GM12878 (cell line): ENCODE measurements around the gene USP35. TPM values are rescaled to one million over a fixed set of nuclear protein-coding genes. Genes with fewer than 3 reads are reported as not detected.

ENCODE experiments used
- ATF7 ChIP-seq: fragments of 450-650 bp; IDR thresholded peaks from 2 replicates; pipeline ENCODE4 v1.6.1; 2016; ENCODE audit warnings: low read depth, mild to moderate bottlenecking
- BHLHE40 ChIP-seq, 2 experiments: fragments of 450-650 bp in 1 of 2; IDR thresholded peaks; 2 replicates each; pipeline ENCODE4 v1.6.1; 2011 to 2017; ENCODE audit warnings: low read depth in 2 of 2, borderline replicate concordance in 1 of 2, improper control_type of control experiment in 1 of 2, low read length in 1 of 2, mild to moderate bottlenecking in 1 of 2
- BMI1 ChIP-seq: fragments of 450-650 bp; IDR thresholded peaks from 2 replicates; pipeline ENCODE4 v1.6.1; 2016; ENCODE audit warnings: mild to moderate bottlenecking, moderate library complexity, borderline replicate concordance
- ESRRA ChIP-seq: IDR thresholded peaks from 2 replicates; pipeline ENCODE4 v1.6.1; 2012; ENCODE audit warnings: mild to moderate bottlenecking, low read length, improper control_type of control experiment
- HDGF ChIP-seq: fragments of 450-650 bp; IDR thresholded peaks from 2 replicates; pipeline ENCODE4 v1.6.1; 2016; ENCODE audit warnings: antibody characterized with exemption
- HSF1 ChIP-seq: fragments of 150-350 bp; IDR thresholded peaks from 2 replicates; pipeline ENCODE4 v1.6.1; 2014; ENCODE audit warnings: mild to moderate bottlenecking, low read depth, low read length
- JUNB ChIP-seq: IDR thresholded peaks from 2 replicates; pipeline ENCODE4 v1.6.1; 2016; ENCODE audit warnings: antibody characterized with exemption, mild to moderate bottlenecking
- KAT2A ChIP-seq: conservative IDR thresholded peaks from 2 replicates; pipeline ENCODE4 v1.6.1; 2011; ENCODE audit warnings: low read depth, low read length; ENCODE audit not compliant: control insufficient read depth
- LARP7 ChIP-seq: fragments of 450-650 bp; IDR thresholded peaks from 2 replicates; pipeline ENCODE4 v1.6.1; 2017; ENCODE audit warnings: mild to moderate bottlenecking
- MLLT1 ChIP-seq: fragments of 450-650 bp; IDR thresholded peaks from 2 replicates; pipeline ENCODE4 v1.6.1; 2016; ENCODE audit warnings: mild to moderate bottlenecking
- MTA3 ChIP-seq: IDR thresholded peaks from 2 replicates; pipeline ENCODE4 v1.6.1; 2012; ENCODE audit warnings: low read length, inconsistent platforms, borderline replicate concordance
- MXI1 ChIP-seq: fragments of 150-350 bp; IDR thresholded peaks from 2 replicates; pipeline ENCODE4 v1.6.1; 2011; ENCODE audit warnings: low read depth, mild to moderate bottlenecking, inconsistent platforms, low read length, improper control_type of control experiment
- MYC ChIP-seq: IDR thresholded peaks from 2 replicates; pipeline ENCODE4 v1.6.1; 2011; ENCODE audit warnings: mild to moderate bottlenecking, low read length, moderate library complexity, inconsistent platforms; ENCODE audit not compliant: insufficient read depth, insufficient replicate concordance, insufficient read length, severe bottlenecking
- NR2C2 ChIP-seq: IDR thresholded peaks from 2 replicates; pipeline ENCODE4 v1.6.1; 2011; ENCODE audit warnings: borderline replicate concordance, low read depth; ENCODE audit not compliant: control insufficient read depth, insufficient read length
- POLR2AphosphoS2 ChIP-seq: IDR thresholded peaks from 2 replicates; pipeline ENCODE4 v1.6.1; 2011; ENCODE audit warnings: low read depth, mild to moderate bottlenecking, low read length, improper control_type of control experiment, moderate library complexity
- RAD21 ChIP-seq: IDR thresholded peaks from 2 replicates; pipeline ENCODE4 v1.6.1; 2011; ENCODE audit warnings: mild to moderate bottlenecking, low read depth, low read length, moderate library complexity; ENCODE audit not compliant: insufficient read depth
- SP1 ChIP-seq: IDR thresholded peaks from one replicate; pipeline ENCODE4 v1.6.1; 2011; ENCODE audit warnings: low read depth, low read length
- SPI1 ChIP-seq: IDR thresholded peaks from 2 replicates; pipeline ENCODE4 v1.6.1; 2011; ENCODE audit warnings: low read depth, mild to moderate bottlenecking, low read length, moderate library complexity, borderline replicate concordance; ENCODE audit not compliant: insufficient read depth
- USF1 ChIP-seq: IDR thresholded peaks from 2 replicates; pipeline ENCODE4 v1.6.1; 2011; ENCODE audit warnings: borderline replicate concordance, low read depth, mild to moderate bottlenecking, moderate library complexity, mixed read lengths, low read length; ENCODE audit not compliant: insufficient read depth; ENCODE audit errors: extremely low read length
- ZNF274 ChIP-seq: IDR thresholded peaks from one replicate; pipeline ENCODE4 v1.8.0; 2011; ENCODE audit not compliant: insufficient read length, insufficient read depth
- ZNF592 ChIP-seq: fragments of 450-650 bp; IDR thresholded peaks from 2 replicates; pipeline ENCODE4 v1.6.1; 2017; ENCODE audit warnings: mild to moderate bottlenecking, moderate library complexity
- polyA plus RNA-seq, 11 experiments: library from polyadenylated mRNA; depleted of rRNA in 4 of 11; unstranded in 6 of 11; stranded (reverse) in 5 of 11; fragments of >200 nt; fragmentation: Nextera tagmentation in 4 of 11; fragmentation: Illumina TruSeq in 1 of 11; extraction: Ambion mirVana in 4 of 11; extraction: Trizol in 1 of 11; gene quantifications; 1 replicate in 1 of 11; 2 replicates in 10 of 11; pipeline versions ENCODE4 v1.2.1 to v1.2.3, GENCODE V29; 2011 to 2016; ENCODE audit warnings: inconsistent platforms in 2 of 11, missing spikeins in 2 of 11, low read depth in 1 of 11
- total RNA-seq, 4 experiments: library from RNA; depleted of rRNA in 3 of 4; stranded (reverse); fragments of >200 nt in 3 of 4; fragmentation: Illumina TruSeq in 1 of 4; extraction: Trizol in 1 of 4; gene quantifications; 2 replicates each; pipeline versions ENCODE4 v1.2.1 to v1.2.3, GENCODE V29; 2013 to 2021

Gene USP35
- total and polyA plus RNA-seq, 10 of the 15 experiments (the other 5 are each of a cell fraction or from before 2014, with no cell fraction given): 0.13 to 6.4 (median 3.1) TPM; not detected in 1

- TF ChIP-seq MLLT1 (peak; percentile 66; the same call in 1 of the 2 replicates), POLR2AphosphoS2 (0 out of 2 replicates have a peak, but pooled peaks have one; percentile 45), LARP7 (peak; percentile 74), ESRRA (no peak), BHLHE40 (IDR thresholded peaks at IDR 0.05; ENCODE audit: borderline replicate concordance in 1 of 2, low read depth in 2 of 2, low read length in 1 of 2) (peak; percentile 7 to 26; a peak in 1 of 4 replicates), NR2C2 (no peak), JUNB (no peak), RAD21 (no peak), SP1 (peak; percentile 86), USF1 (no peak), BMI1 (no peak), ATF7 (no peak), HSF1 (no peak), MXI1 (no peak; the same call in none of the 2 replicates), KAT2A (no peak), ZNF274 (no peak), HDGF (peak; percentile 72; the same call in 1 of the 2 replicates), ZNF592 (no peak), MYC (no peak), SPI1 (no peak), MTA3 (no peak)
These were observed at the start of gene USP35, which contains the start of gene KCTD21 (continued) for GRCh38 chr11:78188286-78189173.
